ENCODE results near the gene CHD6. TPM values are rescaled to one million over a fixed set of nuclear protein-coding genes. Genes with fewer than 3 reads are reported as not detected.

Gene CHD6
- total and polyA plus RNA-seq, 2 of the 13 experiments (the other 11 are each of a cell fraction or from before 2014, with no cell fraction given): 14.4 to 52.0 TPM

GRCh38 chr20:41358717-41359116 lies 259.5 kb downstream of the CHD6 start (continued):
- TF ChIP-seq LCORL (IDR thresholded peaks at IDR 0.05) (no peak), LCORL (CRISPR knock-in tag; IDR thresholded peaks at IDR 0.05) (peak; percentile 62; the same call in 1 of the 2 replicates), NCOR1 (IDR thresholded peaks at IDR 0.05; ENCODE audit: borderline replicate concordance, low read length) (0 out of 2 replicates have a peak, but pooled peaks have one; percentile 11), PHF20 (CRISPR knock-in tag; IDR thresholded peaks at IDR 0.05) (no peak), BRCA1 (CRISPR knock-in tag; IDR thresholded peaks at IDR 0.05) (no peak), GFI1 (CRISPR knock-in tag; IDR thresholded peaks at IDR 0.05; ENCODE audit: borderline replicate concordance) (peak; percentile 47; the same call in 1 of the 2 replicates), RAD21 (CRISPR knock-in tag; IDR thresholded peaks at IDR 0.05) (peak; percentile 45; the same call in 1 of the 2 replicates), PRDM15 (CRISPR knock-in tag; IDR thresholded peaks at IDR 0.05) (peak; percentile 34; the same call in 1 of the 2 replicates), ZBTB38 (CRISPR knock-in tag; IDR thresholded peaks at IDR 0.05) (peak; percentile 35; the same call in 1 of the 2 replicates), MLLT10 (CRISPR knock-in tag; IDR thresholded peaks at IDR 0.05) (no peak), HIC2 (CRISPR knock-in tag; IDR thresholded peaks at IDR 0.05; ENCODE audit: low read depth) (peak; percentile 58; the same call in 1 of the 2 replicates), ZNF616 (CRISPR knock-in tag; IDR thresholded peaks at IDR 0.05; ENCODE audit: low read depth) (no peak), NCOA5 (CRISPR knock-in tag; IDR thresholded peaks at IDR 0.05) (no peak), ZNF660 (CRISPR knock-in tag; IDR thresholded peaks at IDR 0.05; ENCODE audit: borderline replicate concordance, low read depth) (no peak), CHCHD3 (CRISPR knock-in tag; IDR thresholded peaks at IDR 0.05) (0 out of 2 replicates have a peak, but pooled peaks have one; percentile 42), NFKB2 (CRISPR knock-in tag; IDR thresholded peaks at IDR 0.05; ENCODE audit: borderline replicate concordance) (peak; percentile 35; the same call in 1 of the 2 replicates), IRF9 (CRISPR knock-in tag; IDR thresholded peaks at IDR 0.05; ENCODE audit: borderline replicate concordance) (peak; percentile 79; the same call in 1 of the 2 replicates), ZFP91 (CRISPR knock-in tag; IDR thresholded peaks at IDR 0.05; ENCODE audit: borderline replicate concordance) (peak; percentile 65), PCBP1 (IDR thresholded peaks at IDR 0.05; ENCODE audit: borderline replicate concordance, low read depth, low read length) (0 out of 2 replicates have a peak, but pooled peaks have one; percentile 57), STAG1 (CRISPR knock-in tag; IDR thresholded peaks at IDR 0.05) (0 out of 2 replicates have a peak, but pooled peaks have one; percentile 6), SP5 (CRISPR knock-in tag; IDR thresholded peaks at IDR 0.05; ENCODE audit: borderline replicate concordance, low read depth) (peak; percentile 66; the same call in 1 of the 2 replicates), SPEN (CRISPR knock-in tag; IDR thresholded peaks at IDR 0.05; ENCODE audit: low read depth) (peak; percentile 49; the same call in 1 of the 2 replicates), ARNTL (CRISPR knock-in tag; IDR thresholded peaks at IDR 0.05) (no peak)

Measured in HepG2 (cell line).